GM21737 (cell line): Measurements from ENCODE around the gene APOL4.
"Not testable (repeated sequence)": the region's sequence is repeated elsewhere in the genome, so short reads cannot be mapped to it uniquely, and the experiment has no call there.

ENCODE experiments used
- ATAC-seq: cut with Tn5 transposase; IDR thresholded peaks from one replicate; pipeline ENCODE4 v1.9.1; 2021; ENCODE audit warnings: mild to moderate bottlenecking, moderate library complexity; ENCODE audit not compliant: unreplicated experiment

APOL4 gene

GRCh38 chr22:36156119-36156514, 45.5 kb downstream of the APOL4 start:
- no peak for ATAC-seq

DNA sequence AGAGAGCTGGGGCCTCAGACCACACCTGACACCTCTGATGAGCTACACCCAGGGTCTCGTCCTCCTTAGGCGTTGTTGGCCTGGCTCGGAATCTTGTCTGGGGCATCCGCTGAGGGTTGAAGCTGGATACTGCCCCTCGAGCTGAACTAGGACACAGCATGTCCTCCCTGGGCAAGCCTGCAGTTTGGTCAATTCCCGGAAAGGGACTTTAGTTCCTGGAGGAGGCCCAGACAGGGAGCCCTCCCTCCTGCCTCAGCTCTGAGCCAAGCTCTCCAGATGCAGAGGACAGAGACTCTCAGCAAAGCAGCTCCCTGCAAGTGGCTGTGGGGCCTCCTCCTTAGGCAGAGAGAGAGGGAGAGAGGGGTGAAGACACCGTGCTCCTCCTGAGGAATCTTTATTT, 45.9 kb downstream of the APOL4 start:
- no peak for ATAC-seq

GRCh38 chr22:36154423-36154945, 47.1 kb downstream of the APOL4 start:
- ATAC-seq, result no peak

- no peak for ATAC-seq
Observed at GRCh38 chr22:36153501-36154422, 47.8 kb downstream of the APOL4 start.

DNA sequence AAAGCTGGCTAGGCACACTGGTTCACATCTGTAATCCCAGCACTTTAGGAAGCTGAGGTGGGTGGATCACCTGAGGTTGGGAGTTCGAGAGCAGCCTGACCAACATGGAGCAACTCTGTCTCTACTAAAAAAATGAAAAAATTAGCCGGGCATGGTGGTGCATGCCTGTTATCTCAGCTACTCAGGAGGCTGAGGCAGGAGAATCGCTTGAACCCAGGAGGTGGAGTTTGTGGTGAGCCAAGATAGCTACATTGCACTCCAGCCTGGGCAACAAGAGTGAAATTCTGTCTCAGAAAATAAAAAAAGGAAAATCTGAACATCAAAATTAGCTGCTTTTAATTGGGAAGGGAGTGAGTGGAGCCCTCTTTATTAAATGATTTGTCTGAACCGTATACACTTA, 48.8 kb downstream of the APOL4 start:
- not testable (repeated sequence) for ATAC-seq

GRCh38 chr22:36152088-36152487, 49.5 kb downstream of the APOL4 start:
- ATAC-seq, result no peak

DNA sequence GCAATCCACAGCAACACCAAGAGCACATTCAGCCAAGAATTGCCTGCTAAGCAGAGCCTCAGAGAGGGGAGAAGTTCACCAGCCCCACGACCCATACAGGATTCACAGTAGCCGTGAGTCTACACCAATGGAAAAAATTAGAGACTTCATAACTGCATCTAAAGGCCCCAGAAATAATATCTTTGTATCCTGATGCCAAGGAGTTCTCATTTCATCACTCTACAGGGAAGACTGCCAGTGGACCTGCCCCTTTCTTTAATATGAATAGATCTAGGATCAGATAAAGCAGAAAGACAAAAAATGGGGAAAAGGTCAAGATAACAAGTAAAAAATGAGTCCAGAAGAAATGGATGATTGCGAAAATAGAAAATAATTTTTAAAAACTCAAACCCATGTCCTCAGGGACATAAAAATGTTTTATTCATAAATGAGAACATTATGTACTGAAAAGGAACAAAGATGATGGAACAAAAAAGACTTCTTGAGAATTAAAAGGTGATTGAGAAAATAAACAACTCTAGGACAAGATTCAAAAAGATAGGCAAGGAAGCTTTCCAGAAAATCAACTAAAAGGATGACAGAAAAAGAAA, 50.5 kb downstream of the APOL4 start:
- no peak for ATAC-seq

DNA sequence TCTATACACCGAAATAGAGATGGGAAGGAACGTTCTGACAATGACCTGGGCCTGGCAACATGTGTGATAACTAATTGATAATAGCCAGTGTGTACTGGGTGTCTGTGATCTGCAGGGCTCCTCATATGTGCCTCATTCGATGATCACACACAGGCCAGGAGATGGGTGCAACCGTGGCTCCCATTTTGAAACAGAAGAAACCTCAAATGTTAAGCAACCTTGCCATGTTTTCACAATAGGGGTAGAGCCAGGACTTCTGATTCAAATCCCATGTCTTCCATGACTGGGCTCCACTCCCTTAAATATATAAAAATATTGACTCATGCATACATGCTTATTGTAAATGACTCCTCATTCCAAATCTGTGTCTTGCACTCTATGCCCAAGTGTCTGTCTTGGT, 52.2 kb downstream of the APOL4 start:
- ATAC-seq, result no peak

DNA sequence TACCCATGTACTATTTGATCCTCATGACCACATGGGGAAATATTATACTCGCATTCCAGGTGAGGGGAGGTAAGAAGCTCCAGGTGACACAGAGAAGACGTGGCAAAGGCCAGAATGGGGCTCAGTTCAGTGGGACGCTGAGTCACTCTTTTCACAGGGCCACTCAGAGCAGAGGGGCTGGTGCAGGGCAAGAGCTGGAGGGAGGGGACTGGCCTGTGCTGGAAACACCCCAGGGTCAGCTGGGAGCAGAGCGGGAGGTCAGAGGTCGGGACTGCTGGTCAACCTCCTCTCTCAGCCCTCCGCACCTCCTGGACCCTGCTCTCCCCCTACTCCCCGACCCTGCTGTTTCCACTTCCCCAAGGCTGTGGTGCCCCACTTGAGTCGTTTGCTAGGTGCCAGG, 53.2 kb downstream of the APOL4 start:
- ATAC-seq, result no peak

DNA sequence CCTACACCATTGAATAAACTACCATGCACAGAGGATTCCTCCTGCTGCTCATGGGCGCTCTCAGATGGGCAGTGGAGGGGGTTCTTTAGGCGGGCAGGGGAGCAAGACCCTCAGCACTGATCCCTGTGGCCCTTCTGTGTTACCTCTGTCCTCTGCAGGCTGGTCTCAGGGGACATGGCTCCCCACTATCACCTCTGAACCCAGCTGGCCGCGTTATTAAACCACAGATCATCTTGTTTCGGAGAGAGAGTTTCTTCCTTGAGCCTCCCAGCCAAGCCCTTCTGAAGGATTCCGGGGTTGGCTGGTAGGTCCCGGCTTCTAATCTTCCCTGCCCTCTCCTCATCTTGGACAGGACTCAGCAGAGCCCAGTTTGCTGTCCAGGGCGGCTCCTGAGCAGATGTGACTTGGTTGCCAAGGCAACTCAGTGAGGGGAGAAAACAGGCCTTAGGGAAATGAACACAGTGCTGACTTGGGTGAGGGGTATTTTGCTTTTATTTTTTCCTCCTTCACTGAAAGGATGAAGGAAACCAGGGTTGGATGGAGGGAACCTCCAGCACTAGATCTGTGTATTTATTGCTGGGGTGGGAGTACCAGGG, 54.3 kb downstream of the APOL4 start:
- ATAC-seq, result no peak

DNA sequence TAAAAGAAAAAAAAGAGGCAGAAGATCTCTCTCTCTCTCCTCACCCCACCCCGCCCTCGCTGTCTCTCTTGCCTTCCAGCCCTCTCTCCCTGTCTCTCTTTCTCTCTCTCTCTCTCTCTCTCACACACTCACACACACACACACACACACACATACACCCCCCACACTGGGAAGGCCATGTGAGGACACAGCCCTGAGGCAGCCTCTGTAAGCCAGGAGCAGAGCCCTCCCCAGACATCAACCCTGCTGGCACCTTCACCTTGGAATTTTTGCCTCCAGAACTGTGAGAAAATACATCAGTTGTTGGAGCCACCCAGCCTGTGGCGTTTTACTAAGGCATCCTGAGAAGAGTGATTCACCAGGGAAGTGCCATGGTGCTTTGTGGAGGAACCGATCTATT, 55.7 kb downstream of the APOL4 start:
- no peak for ATAC-seq

DNA sequence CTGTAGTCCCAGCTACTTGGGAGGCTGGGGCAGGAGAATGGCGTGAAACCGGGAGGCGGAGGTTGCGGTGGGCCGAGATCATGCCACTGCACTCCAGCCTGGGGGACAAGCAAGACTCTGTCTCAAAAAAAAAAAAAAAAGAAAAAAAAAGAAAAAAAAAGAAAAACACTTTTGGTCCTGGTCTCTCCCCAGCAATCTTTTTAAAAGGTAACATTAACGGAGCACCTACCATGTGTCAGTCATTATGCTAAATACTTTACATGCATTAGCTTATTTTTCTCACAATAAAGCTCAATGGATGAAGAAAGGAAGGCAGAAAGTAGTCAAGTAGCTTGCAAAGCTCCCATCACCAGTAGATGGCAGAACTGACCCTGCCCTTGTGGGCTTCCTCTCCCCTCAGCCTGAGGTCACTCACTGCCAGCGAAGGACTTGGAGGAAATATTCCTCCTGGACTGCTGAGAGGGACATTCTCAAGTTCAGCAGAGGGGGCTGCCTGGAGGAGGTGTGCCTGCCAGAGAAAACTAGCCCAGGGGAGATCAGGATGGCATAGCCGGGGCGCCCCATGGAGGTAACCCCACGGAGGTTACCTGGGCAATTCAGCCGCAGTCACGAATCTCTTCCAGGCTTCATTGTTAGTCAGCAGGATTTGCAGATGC, 56.6 kb downstream of the APOL4 start:
- ATAC-seq, result no peak

DNA sequence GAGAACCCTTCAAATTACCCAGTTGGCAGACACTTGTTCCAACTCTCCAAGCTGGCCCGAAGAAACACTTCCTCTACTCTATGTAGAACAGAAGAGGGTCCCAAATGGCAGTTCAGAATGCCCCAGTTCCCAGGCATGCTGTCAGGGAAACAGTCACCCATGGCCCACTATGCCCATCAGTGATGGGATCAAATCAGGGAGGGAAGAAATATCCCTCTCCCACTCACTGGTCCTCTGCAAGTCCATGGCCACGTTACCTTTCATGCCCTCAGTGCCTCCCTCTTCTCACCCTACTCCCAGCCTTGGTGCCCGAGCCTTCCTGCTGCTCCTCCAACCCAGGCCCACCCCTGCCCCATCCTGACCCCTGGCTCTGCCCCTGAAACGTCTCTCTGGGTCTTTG, 57.7 kb downstream of the APOL4 start:
- no peak for ATAC-seq

GRCh38 chr22:36143066-36143815, 58.4 kb downstream of the APOL4 start:
- ATAC-seq, result no peak

DNA sequence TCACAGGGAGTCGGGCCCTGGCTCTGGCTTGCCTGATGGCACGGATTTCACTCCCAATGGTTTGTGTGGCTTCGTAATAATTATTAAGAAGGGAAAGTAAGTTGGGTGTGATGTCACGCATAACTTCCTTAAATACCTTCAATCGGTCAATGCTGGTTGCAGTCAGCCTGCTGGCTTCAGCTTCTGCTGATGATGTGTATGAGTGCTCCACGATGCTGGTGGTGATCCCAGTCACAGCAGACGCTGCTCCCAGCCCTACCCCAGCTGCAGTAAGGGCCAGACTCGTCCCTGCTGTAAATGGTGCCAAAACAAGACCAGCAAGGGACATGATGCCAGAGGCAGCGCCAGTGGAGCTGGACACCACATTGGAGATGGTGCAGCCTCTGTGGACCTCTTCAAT, 60.1 kb downstream of the APOL4 start:
- no peak for ATAC-seq
